ENCODE results near the gene HNRNPM.

DNA sequence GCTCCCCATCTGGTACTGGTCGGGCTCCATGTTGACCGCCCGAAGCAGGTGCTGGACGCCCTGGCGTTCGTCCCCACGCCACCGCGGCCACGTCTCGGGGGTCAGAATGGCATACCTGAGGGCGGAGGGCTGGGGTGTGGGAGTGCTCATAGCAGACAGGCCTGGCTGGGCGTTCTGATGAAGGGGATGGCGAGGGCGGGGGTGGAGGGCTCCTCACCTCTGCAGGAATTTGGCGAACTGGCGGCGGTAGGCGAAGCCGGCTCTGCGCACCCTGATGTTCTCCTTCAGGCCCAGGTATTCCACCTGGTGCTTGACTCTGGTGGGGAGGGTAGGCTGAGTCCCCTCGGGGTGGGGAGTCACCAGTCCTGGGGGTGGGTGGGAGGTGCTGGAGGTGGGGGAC lies 91.5 kb downstream of the HNRNPM start:
- TF ChIP-seq, protein P1, sequence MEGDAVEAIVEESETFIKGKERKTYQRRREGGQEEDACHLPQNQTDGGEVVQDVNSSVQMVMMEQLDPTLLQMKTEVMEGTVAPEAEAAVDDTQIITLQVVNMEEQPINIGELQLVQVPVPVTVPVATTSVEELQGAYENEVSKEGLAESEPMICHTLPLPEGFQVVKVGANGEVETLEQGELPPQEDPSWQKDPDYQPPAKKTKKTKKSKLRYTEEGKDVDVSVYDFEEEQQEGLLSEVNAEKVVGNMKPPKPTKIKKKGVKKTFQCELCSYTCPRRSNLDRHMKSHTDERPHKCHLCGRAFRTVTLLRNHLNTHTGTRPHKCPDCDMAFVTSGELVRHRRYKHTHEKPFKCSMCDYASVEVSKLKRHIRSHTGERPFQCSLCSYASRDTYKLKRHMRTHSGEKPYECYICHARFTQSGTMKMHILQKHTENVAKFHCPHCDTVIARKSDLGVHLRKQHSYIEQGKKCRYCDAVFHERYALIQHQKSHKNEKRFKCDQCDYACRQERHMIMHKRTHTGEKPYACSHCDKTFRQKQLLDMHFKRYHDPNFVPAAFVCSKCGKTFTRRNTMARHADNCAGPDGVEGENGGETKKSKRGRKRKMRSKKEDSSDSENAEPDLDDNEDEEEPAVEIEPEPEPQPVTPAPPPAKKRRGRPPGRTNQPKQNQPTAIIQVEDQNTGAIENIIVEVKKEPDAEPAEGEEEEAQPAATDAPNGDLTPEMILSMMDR (IDR thresholded peaks at IDR 0.05) = no peak
- TF ChIP-seq EP300 (IDR thresholded peaks at IDR 0.05) (no peak), POLR2A (IDR thresholded peaks at IDR 0.05; ENCODE audit: low read depth) (no peak), POLR2AphosphoS5 (IDR thresholded peaks at IDR 0.05) (no peak)

Measured in esophagus muscularis mucosa (tissue), 4 donors.